ENCODE measurements around the gene PTPRQ.

Gene PTPRQ

DNA sequence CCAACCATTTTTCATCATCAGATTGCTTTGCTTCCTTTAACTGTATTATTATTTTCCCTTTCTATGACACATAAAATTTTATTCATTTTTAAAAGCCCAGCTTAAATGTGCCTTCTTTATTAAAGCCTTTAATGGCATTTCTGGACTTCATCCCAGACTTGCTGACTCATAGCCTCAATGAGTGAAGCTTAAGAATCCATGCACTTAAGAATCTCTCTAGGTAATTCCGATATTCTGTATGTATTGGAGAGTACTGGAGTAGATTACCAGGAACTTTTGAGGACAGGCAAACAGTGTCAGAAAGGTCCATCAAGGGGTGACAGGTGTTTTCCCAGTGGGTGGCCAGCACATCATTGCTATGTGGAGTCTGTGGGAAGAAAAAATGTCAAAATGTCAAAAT is 107.9 kb downstream of the PTPRQ start:
- in situ Hi-C loops (cut with MboI; ENCODE audit: low sequenced_read_pairs): no loop called here

DNA sequence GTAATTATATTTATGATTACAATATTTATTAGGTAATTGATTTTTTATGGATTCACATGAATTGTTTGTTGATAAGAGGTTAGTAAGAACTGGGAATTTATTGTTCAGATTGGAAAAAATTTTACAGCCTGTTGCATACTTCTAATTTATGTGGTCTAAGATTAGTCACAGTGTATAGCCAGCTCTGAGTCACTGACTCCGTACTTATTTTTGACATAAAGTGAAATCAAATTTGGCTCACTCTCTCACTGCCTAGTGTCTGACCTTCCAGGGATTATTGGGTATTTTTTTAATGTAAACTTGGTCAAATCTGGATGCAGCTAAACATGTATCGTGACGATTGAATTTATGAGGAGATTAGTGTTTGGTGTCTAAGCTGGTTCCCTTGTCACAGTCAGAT is 109.3 kb downstream of the PTPRQ start:
- in situ Hi-C loops (cut with MboI; ENCODE audit: low sequenced_read_pairs): no loop called here

DNA sequence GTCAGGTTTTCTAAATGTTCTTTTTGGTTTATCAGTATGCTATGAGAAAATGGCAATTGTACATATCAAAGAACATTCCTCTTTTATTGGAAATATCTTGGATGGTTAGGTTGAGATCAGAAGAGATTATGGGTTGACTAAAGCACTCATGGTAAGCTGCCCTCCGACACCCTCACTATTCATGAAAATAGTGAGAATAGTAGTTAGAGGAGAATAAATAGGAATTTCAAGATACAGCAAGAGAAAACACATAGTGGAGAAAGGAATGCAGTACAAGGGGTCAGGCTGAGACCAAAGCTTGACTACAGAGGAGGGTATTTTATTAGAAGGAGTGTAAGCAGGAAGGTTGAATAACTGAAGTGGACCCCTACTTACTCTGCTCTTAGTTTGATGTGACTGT is 112.5 kb downstream of the PTPRQ start:
- in situ Hi-C loops (cut with MboI; ENCODE audit: low sequenced_read_pairs): no loop called here

DNA sequence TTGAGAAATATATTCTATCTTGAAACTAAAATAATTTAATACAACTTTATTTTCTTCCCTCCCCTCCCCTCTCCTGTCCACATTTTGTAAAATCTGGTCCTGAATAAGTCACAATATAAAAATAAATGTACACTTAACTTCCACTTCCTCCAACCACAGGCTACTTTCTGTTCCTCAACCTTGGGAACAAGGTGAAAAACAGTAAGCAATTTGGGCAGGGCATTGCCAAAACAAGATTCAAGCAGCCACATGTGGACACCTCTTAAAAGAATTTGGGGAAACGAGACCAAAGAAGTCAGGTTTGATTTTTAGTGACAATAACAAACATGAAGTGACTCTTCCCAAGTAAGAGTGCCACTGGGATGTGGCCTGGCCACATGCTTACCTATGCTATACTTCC is 115.7 kb downstream of the PTPRQ start:
- in situ Hi-C loops (cut with MboI; ENCODE audit: low sequenced_read_pairs): no loop called here

GRCh38 chr12:80565271-80565670 is 121.2 kb downstream of the PTPRQ start:
- in situ Hi-C loops (cut with MboI; ENCODE audit: low sequenced_read_pairs): no loop called here

- in situ Hi-C loops (cut with MboI; ENCODE audit: low sequenced_read_pairs): no loop called here
Observed at GRCh38 chr12:80567401-80567800, 123.4 kb downstream of the PTPRQ start.

GRCh38 chr12:80576641-80577418 is 132.8 kb downstream of the PTPRQ start:
- in situ Hi-C loops (cut with MboI; ENCODE audit: low sequenced_read_pairs): no loop called here

DNA sequence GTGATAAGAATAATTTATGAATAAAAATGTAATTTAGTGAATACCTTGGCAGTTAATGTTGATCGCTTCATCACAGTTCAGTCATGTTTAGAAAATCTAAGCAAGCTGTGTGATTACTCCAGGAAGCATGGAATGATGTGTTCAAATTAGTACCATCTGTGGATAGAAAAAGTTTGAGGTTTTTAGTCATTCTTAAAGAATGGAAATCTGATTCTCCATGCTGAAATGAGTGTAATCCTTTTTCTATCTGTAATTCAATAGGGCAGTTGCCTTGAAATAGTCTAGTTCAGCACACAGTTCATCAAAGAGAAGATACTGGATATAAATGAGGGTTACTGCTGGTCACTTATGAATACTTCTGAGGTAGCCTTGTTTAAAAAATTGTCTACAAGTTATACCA is 136.2 kb downstream of the PTPRQ start:
- in situ Hi-C loops (cut with MboI; ENCODE audit: low sequenced_read_pairs): no loop called here

GRCh38 chr12:80581783-80582182 is 137.7 kb downstream of the PTPRQ start:
- in situ Hi-C loops (cut with MboI; ENCODE audit: low sequenced_read_pairs): no loop called here

- in situ Hi-C loops (cut with MboI; ENCODE audit: low sequenced_read_pairs): no loop called here
Observed at GRCh38 chr12:80582431-80582830, 138.4 kb downstream of the PTPRQ start.

DNA sequence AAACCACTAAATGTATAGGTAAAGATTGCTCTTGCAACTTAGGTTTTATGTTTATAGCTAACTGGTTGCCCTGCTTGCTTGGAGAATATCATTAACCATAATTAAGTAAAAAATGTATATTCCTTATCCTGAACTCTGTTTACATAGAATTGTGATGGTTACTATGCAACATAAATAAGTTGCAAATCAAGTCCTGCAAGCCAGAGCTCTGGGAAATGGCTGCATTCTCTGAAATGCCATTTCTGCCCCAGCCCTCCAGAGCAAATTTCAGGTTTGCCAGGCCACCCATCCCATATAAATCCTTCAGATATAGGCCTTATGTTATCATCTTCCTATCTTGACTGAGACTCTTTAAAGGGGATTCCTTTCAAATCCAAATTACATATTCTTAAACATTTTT is 145.0 kb downstream of the PTPRQ start:
- in situ Hi-C loops (cut with MboI; ENCODE audit: low sequenced_read_pairs): no loop called here

DNA sequence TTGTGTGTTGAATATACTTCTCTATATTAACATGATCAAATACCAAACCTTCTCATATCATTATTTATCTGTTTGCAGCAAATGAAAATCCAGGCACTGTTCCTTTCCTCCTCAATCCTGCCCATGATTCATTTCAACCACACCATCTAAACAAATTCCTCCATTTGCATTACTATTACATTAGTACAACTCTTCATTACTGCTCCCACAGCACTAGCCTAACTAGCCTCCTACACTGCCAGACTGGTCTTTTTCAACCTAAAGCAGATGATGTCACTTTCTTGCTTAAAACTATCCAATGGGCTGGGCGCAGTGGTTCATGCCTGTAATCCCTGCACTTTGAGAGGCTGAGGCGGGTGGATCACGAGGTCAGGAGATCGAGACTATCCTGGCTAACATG is 146.1 kb downstream of the PTPRQ start:
- in situ Hi-C loops (cut with MboI; ENCODE audit: low sequenced_read_pairs): no loop called here

GRCh38 chr12:80593766-80594165 is 149.7 kb downstream of the PTPRQ start:
- in situ Hi-C loops (cut with MboI; ENCODE audit: low sequenced_read_pairs): no loop called here

GRCh38 chr12:80596509-80596908 is 152.5 kb downstream of the PTPRQ start:
- in situ Hi-C loops (cut with MboI; ENCODE audit: low sequenced_read_pairs): no loop called here

GRCh38 chr12:80598004-80598606 is 154.1 kb downstream of the PTPRQ start:
- in situ Hi-C loops (cut with MboI; ENCODE audit: low sequenced_read_pairs): no loop called here

DNA sequence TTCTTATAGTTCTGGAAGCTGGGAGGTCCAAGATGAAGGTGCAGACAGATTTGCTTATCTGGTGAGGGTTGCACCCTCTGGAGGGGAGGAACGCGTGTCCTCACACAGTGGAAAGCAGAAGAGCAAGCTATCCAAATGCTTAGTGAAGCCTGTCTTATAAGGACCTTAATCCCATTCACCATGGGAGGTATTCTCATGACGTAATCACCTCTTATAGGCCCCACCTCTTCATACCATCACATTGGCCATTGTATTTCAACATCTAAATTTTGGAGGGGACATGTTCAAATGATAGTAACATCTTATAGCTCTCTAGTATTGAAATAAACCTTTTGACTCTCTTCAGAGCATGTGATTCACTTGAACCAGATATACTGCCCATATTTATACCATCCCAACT is 158.4 kb downstream of the PTPRQ start:
- in situ Hi-C loops (cut with MboI; ENCODE audit: low sequenced_read_pairs): no loop called here

GRCh38 chr12:80607361-80608135 is 163.5 kb downstream of the PTPRQ start:
- in situ Hi-C loops (cut with MboI; ENCODE audit: low sequenced_read_pairs): no loop called here

DNA sequence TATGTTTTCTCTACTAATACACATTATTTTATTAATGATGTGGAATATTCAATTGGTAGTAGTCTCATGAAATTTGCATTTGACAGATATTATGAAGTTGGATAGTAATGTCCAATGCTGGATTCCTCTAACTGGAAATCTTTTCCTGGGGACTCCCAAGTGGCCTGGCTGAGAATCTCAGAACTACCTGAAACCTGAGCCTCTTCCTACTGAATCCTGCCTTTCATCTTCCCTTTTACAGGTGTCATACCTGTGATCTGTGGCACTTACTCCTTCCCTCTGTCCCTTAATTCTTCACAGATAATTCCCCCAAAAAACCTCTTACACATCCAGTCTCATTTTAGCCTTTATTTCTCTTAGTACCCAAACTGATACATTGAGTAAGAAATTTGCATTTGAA is 173.7 kb downstream of the PTPRQ start:
- in situ Hi-C loops (cut with MboI; ENCODE audit: low sequenced_read_pairs): no loop called here

GRCh38 chr12:80620281-80620680 is 176.2 kb downstream of the PTPRQ start:
- in situ Hi-C loops (cut with MboI; ENCODE audit: low sequenced_read_pairs): no loop called here

DNA sequence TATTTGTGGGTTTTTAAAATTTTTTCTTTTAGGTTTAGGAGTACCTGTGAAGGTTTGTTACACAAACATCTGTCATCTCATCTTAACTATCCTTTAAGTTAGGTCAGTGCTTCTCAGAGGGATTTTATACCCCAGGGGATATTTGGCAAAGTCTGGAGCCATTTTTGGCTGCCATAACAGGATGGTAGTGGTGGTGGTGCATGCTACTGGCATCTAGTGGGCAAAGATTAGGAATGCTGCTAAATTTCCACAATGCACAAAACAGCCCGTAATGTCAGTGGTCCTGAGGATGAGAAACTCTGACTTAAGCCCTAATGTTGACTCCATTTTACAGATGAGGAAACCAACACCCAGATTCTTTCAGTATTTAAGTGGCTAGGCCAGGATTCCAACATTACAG is 178.2 kb downstream of the PTPRQ start:
- in situ Hi-C loops (cut with MboI; ENCODE audit: low sequenced_read_pairs): no loop called here

GRCh38 chr12:80625051-80625450 is 181.0 kb downstream of the PTPRQ start:
- in situ Hi-C loops (cut with MboI; ENCODE audit: low sequenced_read_pairs): no loop called here

GRCh38 chr12:80625901-80626300 is 181.9 kb downstream of the PTPRQ start:
- in situ Hi-C loops (cut with MboI; ENCODE audit: low sequenced_read_pairs): no loop called here

Data from HL-60/S4 (cell line).